ENCODE measurements around the gene EGFR.

GRCh38 chr7:55138663-55139062, 119.8 kb downstream of the EGFR start:
- TF ChIP-seq TAF1 (IDR thresholded peaks at IDR 0.05; ENCODE audit: borderline replicate concordance, insufficient read depth, low read length) = no peak
- no peak for TF ChIP-seq SIN3A (IDR thresholded peaks at IDR 0.05; ENCODE audit: borderline replicate concordance, insufficient read depth, low read length)
- TF ChIP-seq POLR2AphosphoS5 (IDR thresholded peaks at IDR 0.05; ENCODE audit: low read depth, low read length) = no peak
- no peak for TF ChIP-seq FOXP2 (optimal IDR thresholded peaks at IDR 0.05; ENCODE audit: borderline replicate concordance, extremely low read depth, extremely low read length, insufficient read depth)

All from PFSK-1 (cell line).